Endodermal cell (in vitro differentiated cells): ENCODE data around the gene BAD. TPM values are rescaled to one million over a fixed set of nuclear protein-coding genes. Genes with fewer than 3 reads are reported as not detected.
A peak's percentile ranks its signal among the peaks of the same experiment; 100 is the strongest.

Experiments
- DNase-seq: peaks from one replicate; pipeline ENCODE4 v3.0.0-alpha.2; 2017
- H3K27ac ChIP-seq: 2 replicates; pipeline ENCODE4 v1.5.1; 2013; ENCODE audit warnings: mild to moderate bottlenecking, low read depth, low read length, moderate library complexity
- H3K27me3 ChIP-seq: 2 replicates; pipeline ENCODE4 v1.6.1; 2013; ENCODE audit warnings: mild to moderate bottlenecking, low read length, moderate library complexity; ENCODE audit not compliant: insufficient read depth, control insufficient read depth, poor library complexity, severe bottlenecking
- H3K36me3 ChIP-seq: 2 replicates; pipeline ENCODE4 v1.7.0; 2013; ENCODE audit warnings: mild to moderate bottlenecking, low read length, moderate library complexity; ENCODE audit not compliant: control insufficient read depth, insufficient read depth
- H3K4me1 ChIP-seq: one replicate; pipeline ENCODE4 v1.7.0; 2013; ENCODE audit warnings: low read length; ENCODE audit not compliant: control insufficient read depth, insufficient read depth
- H3K4me3 ChIP-seq: 2 replicates; pipeline ENCODE4 v1.5.1; 2013; ENCODE audit warnings: mild to moderate bottlenecking, low read length, moderate library complexity
- H3K9ac ChIP-seq: 2 replicates; pipeline ENCODE4 v1.6.1; 2013; ENCODE audit warnings: mild to moderate bottlenecking, low read length, moderate library complexity; ENCODE audit not compliant: poor library complexity, severe bottlenecking; ENCODE audit errors: extremely low read depth
- H3K9me3 ChIP-seq: 2 replicates; pipeline ENCODE4 v1.6.1; 2013; ENCODE audit warnings: mild to moderate bottlenecking, low read length, moderate library complexity; ENCODE audit not compliant: control insufficient read depth
- H3K27ac Mint-ChIP-seq: 2 replicates; pipeline ENCODE4 v1.8.0; 2020; ENCODE audit warnings: mixed read lengths
- H3K27me3 Mint-ChIP-seq: 2 replicates; pipeline ENCODE4 v1.8.0; 2021; ENCODE audit warnings: mild to moderate bottlenecking, mixed read lengths; ENCODE audit not compliant: insufficient read depth
- H3K36me3 Mint-ChIP-seq: 2 replicates; pipeline ENCODE4 v1.8.0; 2020; ENCODE audit warnings: low read depth, mixed read lengths
- H3K4me1 Mint-ChIP-seq: 2 replicates; pipeline ENCODE4 v1.8.0; 2020; ENCODE audit warnings: mixed read lengths
- H3K4me3 Mint-ChIP-seq: 2 replicates; pipeline ENCODE4 v1.8.0; 2020; ENCODE audit warnings: mild to moderate bottlenecking, moderate library complexity, mixed read lengths
- H3K9me3 Mint-ChIP-seq: 2 replicates; pipeline ENCODE4 v1.8.0; 2020; ENCODE audit warnings: mild to moderate bottlenecking, mixed read lengths
- WGBS, 2 experiments: methylation state at CpG; one replicate each; pipeline versions ENCODE4 v1.1.5 to v1.1.7; 2013; ENCODE audit warnings: missing lambda C conversion rate in 2 of 2, mixed read lengths in 1 of 2; ENCODE audit not compliant: insufficient coverage in 1 of 2, insufficient read length in 1 of 2; 5-methylcytosine and 5-hydroxymethylcytosine counted together
- total RNA-seq, 2 donors: library from RNA; stranded (reverse); fragmentation: NEBNext Ultra II Directional in 1 of 2; extraction: Animal tissue kit (Norgen Biotek cat#: 25700) in 1 of 2; gene quantifications; 2 replicates in 1 of 2; 3 replicates in 1 of 2; pipeline ENCODE4 v1.2.1, GENCODE V29; 2021
- TF ChIP-seq, protein P1 (sequence below): fragments of 200-600 bp; sonication (generic); conservative IDR thresholded peaks from 2 replicates; pipeline ENCODE4 v1.5.0; 2021; ENCODE audit warnings: antibody characterized with exemption, mild to moderate bottlenecking

Gene BAD
- total RNA-seq, 2 donors from 2014 or later: 42.3 to 48.2 TPM

DNA sequence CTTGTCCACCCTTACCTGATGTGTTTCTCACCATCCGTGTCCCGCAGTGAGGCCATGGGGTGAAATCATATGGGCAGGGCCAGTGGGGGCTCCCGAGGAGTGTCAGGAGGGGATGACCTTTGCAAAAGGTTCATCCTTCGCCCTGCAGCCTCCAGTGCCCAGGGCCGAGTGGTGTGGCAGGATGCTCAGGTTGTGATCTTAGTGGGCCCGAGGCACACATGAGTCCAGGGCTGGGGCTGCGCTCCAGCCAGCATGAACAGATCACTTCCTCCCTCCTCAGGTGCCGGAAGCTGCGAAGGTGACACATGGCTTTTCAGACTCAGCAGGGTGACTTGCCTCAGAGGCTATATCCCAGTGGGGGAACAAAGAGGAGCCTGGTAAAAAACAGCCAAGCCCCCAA is 46.4 kb downstream of the BAD start:
- no peaks in the 10 kb centered on the region for H3K9me3 Mint-ChIP-seq
- H3K4me3 Mint-ChIP-seq: no peak overlapping the region
- H3K4me1 Mint-ChIP-seq: peaks cover 13% of the 10 kb centered on the region
- no peak overlapping the region for H3K4me3 ChIP-seq
- 95 to 100% methylated on average over 9 of the region's 9 CpGs for WGBS, 2 experiments
- H3K27ac ChIP-seq: no peak overlapping the region
- no peak overlapping the region for H3K27ac Mint-ChIP-seq
- TF ChIP-seq, protein P1, sequence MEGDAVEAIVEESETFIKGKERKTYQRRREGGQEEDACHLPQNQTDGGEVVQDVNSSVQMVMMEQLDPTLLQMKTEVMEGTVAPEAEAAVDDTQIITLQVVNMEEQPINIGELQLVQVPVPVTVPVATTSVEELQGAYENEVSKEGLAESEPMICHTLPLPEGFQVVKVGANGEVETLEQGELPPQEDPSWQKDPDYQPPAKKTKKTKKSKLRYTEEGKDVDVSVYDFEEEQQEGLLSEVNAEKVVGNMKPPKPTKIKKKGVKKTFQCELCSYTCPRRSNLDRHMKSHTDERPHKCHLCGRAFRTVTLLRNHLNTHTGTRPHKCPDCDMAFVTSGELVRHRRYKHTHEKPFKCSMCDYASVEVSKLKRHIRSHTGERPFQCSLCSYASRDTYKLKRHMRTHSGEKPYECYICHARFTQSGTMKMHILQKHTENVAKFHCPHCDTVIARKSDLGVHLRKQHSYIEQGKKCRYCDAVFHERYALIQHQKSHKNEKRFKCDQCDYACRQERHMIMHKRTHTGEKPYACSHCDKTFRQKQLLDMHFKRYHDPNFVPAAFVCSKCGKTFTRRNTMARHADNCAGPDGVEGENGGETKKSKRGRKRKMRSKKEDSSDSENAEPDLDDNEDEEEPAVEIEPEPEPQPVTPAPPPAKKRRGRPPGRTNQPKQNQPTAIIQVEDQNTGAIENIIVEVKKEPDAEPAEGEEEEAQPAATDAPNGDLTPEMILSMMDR: no peak
- no peaks in the 10 kb centered on the region for H3K4me1 ChIP-seq
- H3K9me3 ChIP-seq: no peaks in the 10 kb centered on the region
- peaks cover 16% of the 10 kb centered on the region for H3K36me3 ChIP-seq
- no peaks in the 10 kb centered on the region for H3K27me3 Mint-ChIP-seq
- H3K27me3 ChIP-seq: no peaks in the 10 kb centered on the region
- H3K9ac ChIP-seq: no peak overlapping the region
- no peak for DNase-seq
- H3K36me3 Mint-ChIP-seq: peaks cover 21% of the 10 kb centered on the region

DNA sequence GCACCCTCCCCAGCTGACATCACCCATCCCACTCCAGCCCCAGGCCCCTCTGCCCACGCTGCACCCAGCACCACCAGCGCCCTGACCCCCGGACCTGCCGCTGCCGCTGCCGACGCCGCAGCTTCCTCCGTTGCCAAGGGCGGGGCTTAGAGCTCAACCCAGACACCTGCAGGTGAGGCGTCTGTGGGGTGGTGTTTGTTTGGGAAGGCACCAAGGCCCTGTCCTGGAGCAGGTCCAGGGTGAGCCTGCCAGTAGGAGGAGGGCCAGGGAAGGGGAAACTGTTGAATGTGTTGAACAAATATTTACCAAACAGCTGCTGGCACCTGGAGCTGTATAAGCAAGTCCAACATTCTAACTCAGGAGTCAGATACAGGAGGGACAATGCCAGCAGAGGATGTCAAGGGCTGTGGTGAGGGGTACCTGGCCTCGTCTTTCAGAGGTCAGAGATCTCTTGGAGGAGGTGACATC is 46.9 kb downstream of the BAD start:
- H3K27ac ChIP-seq: no peak overlapping the region
- Mint-ChIP-seq H3K9me3 (no peaks in the 10 kb centered on the region), H3K27ac (no peak overlapping the region), H3K4me1 (peaks cover 13% of the 10 kb centered on the region), H3K36me3 (peaks cover 18% of the 10 kb centered on the region), H3K27me3 (peaks cover 1% of the 10 kb centered on the region), H3K4me3 (no peak overlapping the region)
- no peaks in the 10 kb centered on the region for H3K9me3 ChIP-seq
- H3K4me3 ChIP-seq: no peak overlapping the region
- TF ChIP-seq, protein P1: no peak
- 83 to 94% methylated on average over 2 to 12 of the region's 12 CpGs for WGBS, 2 experiments
- peaks cover 10% of the 10 kb centered on the region for H3K36me3 ChIP-seq
- no peak overlapping the region for H3K9ac ChIP-seq
- no peaks in the 10 kb centered on the region for H3K4me1 ChIP-seq
- H3K27me3 ChIP-seq: no peaks in the 10 kb centered on the region
- DNase-seq: no peak

DNA sequence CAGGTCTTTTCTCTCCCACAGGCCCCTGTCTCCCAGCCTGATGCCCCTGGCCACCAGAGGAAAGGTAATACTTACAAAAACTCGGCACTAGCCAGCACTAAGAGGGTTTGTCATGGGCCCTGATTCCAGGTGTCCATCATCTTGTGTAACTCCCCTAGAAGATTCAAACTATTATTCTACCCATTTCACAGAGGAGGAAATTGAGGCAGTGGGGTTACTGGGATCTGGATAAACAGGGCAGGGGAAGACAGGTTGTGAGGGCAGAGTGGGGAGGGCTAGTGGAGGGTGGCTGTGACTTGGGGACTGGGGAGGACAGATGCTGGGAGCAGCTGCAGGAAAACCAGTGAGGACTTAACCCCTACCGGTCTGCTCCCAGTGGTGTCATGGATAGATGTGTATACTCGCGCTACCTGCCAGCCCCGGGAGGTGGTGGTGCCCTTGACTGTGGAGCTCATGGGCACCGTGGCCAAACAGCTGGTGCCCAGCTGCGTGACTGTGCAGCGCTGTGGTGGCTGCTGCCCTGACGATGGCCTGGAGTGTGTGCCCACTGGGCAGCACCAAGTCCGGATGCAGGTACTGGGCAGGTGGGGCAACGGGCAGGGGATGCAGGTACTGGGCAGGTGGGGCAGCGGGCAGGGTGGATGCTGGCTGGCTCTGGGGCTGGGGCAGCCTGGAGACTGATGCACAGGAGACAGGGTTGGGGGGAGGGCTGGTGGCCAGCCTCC is 48.9 kb downstream of the BAD start:
- peak overlapping the region; percentile 68 for H3K4me3 Mint-ChIP-seq
- DNase-seq: no peak
- TF ChIP-seq, protein P1: no peak
- 93% methylated on average over 6 to 12 of the region's 12 CpGs for WGBS, 2 experiments
- peaks cover 18% of the 10 kb centered on the region for H3K36me3 Mint-ChIP-seq
- no peaks in the 10 kb centered on the region for H3K9me3 Mint-ChIP-seq
- no peaks in the 10 kb centered on the region for H3K27me3 ChIP-seq
- peaks cover 12% of the 10 kb centered on the region for H3K4me1 Mint-ChIP-seq
- H3K9ac ChIP-seq: no peak overlapping the region
- peak overlapping the region; percentile 81 for H3K4me3 ChIP-seq
- no peak overlapping the region for H3K27ac Mint-ChIP-seq
- H3K27ac ChIP-seq: no peak overlapping the region
- no peaks in the 10 kb centered on the region for H3K9me3 ChIP-seq
- no peaks in the 10 kb centered on the region for H3K4me1 ChIP-seq
- H3K36me3 ChIP-seq: peaks cover 9% of the 10 kb centered on the region
- H3K27me3 Mint-ChIP-seq: peaks cover 6% of the 10 kb centered on the region
